ENCODE measurements around the gene BRAT1.
"Not testable (repeated sequence)": the region's sequence is repeated elsewhere in the genome, so short reads cannot be mapped to it uniquely, and the experiment has no call there.

BRAT1 gene

GRCh38 chr7:2564970-2565540, 9.7 kb upstream of the BRAT1 start:
- in situ Hi-C loops (cut with MboI; ENCODE audit: low sequenced_read_pairs) = no loop called here

- in situ Hi-C loops (cut with MboI; ENCODE audit: low sequenced_read_pairs) = not testable (repeated sequence)
Observed at GRCh38 chr7:2563955-2564354, 8.6 kb upstream of the BRAT1 start.

GRCh38 chr7:2559283-2559950, 4.1 kb upstream of the BRAT1 start:
- in situ Hi-C loops (cut with MboI; ENCODE audit: low sequenced_read_pairs) = no loop called here

GRCh38 chr7:2558629-2559282, 3.4 kb upstream of the BRAT1 start, which contains the start of gene IQCE:
IQCE (plus strand) TSS chr7:2558979; CDS start chr7:2559182, 203 bp downstream.
- in situ Hi-C loops (cut with MboI; ENCODE audit: low sequenced_read_pairs) = no loop called here

GRCh38 chr7:2554661-2555111, 638 bp downstream of the BRAT1 start:
- in situ Hi-C loops (cut with MboI; ENCODE audit: low sequenced_read_pairs) = no loop called here

GRCh38 chr7:2553831-2554581, 1.3 kb downstream of the BRAT1 start:
- in situ Hi-C loops (cut with MboI; ENCODE audit: low sequenced_read_pairs) = no loop called here

- in situ Hi-C loops (cut with MboI; ENCODE audit: low sequenced_read_pairs) = no loop called here
Observed at GRCh38 chr7:2553108-2553507, 2.2 kb downstream of the BRAT1 start.

- in situ Hi-C loops (cut with MboI; ENCODE audit: low sequenced_read_pairs) = no loop called here
Observed at GRCh38 chr7:2551418-2551817, 3.9 kb downstream of the BRAT1 start.

GRCh38 chr7:2546776-2547586, 8.3 kb downstream of the BRAT1 start:
- in situ Hi-C loops (cut with MboI; ENCODE audit: low sequenced_read_pairs) = no loop called here

GRCh38 chr7:2545746-2546425, 9.4 kb downstream of the BRAT1 start:
- in situ Hi-C loops (cut with MboI; ENCODE audit: low sequenced_read_pairs) = no loop called here

- in situ Hi-C loops (cut with MboI; ENCODE audit: low sequenced_read_pairs) = no loop called here
Observed at GRCh38 chr7:2544541-2545188, 10.7 kb downstream of the BRAT1 start.

GRCh38 chr7:2542916-2543871, 12.1 kb downstream of the BRAT1 start:
- in situ Hi-C loops (cut with MboI; ENCODE audit: low sequenced_read_pairs) = no loop called here

- in situ Hi-C loops (cut with MboI; ENCODE audit: low sequenced_read_pairs) = no loop called here
Observed at GRCh38 chr7:2542011-2542915, 13.1 kb downstream of the BRAT1 start.

GRCh38 chr7:2541291-2542010, 13.9 kb downstream of the BRAT1 start:
- in situ Hi-C loops (cut with MboI; ENCODE audit: low sequenced_read_pairs) = no loop called here

- in situ Hi-C loops (cut with MboI; ENCODE audit: low sequenced_read_pairs) = no loop called here
Observed at GRCh38 chr7:2540641-2541051, 14.7 kb downstream of the BRAT1 start.

GRCh38 chr7:2540133-2540532, 15.2 kb downstream of the BRAT1 start:
- in situ Hi-C loops (cut with MboI; ENCODE audit: low sequenced_read_pairs) = no loop called here
